Caco-2 (cell line): ENCODE results near the gene RAD51D. TPM values are rescaled to one million over a fixed set of nuclear protein-coding genes. Genes with fewer than 3 reads are reported as not detected.
A peak's percentile ranks its signal among the peaks of the same experiment; 100 is the strongest.

Experiments used
- BruUV-seq: library from RNA; stranded (reverse); fragments of 400-500 nt; replicated peaks from 2 replicates; lab custom pipeline; 2021; lab: Mats Ljungman, UMichigan
- CTCF ChIA-PET: fragments of 300-600 bp; sonication (Branson Sonifier 250); formaldehyde crosslinking; loops from one replicate; lab custom pipeline; 2022; ENCODE audit warnings: antibody characterized with exemption; lab: Charles Lee
- POLR2A ChIA-PET: fragments of 300-600 bp; sonication (Branson Sonifier 250); formaldehyde crosslinking; loops from one replicate; lab custom pipeline; 2022; ENCODE audit warnings: antibody characterized with exemption; lab: Charles Lee
- DNase-seq, 2 experiments: peaks; one replicate each; pipeline versions ENCODE4 v3.0.0 to v3.0.0-alpha.2; 2020 to 2022
- H3K27me3 ChIP-seq: replicated peaks from 2 replicates; pipeline ENCODE4 v1.6.0; 2011; ENCODE audit warnings: low read length; ENCODE audit not compliant: control insufficient read depth, insufficient read depth
- H3K36me3 ChIP-seq: 2 replicates; pipeline ENCODE4 v1.5.1; 2011; ENCODE audit warnings: low read length; ENCODE audit not compliant: control insufficient read depth, insufficient read depth
- H3K4me1 ChIP-seq: fragments of 250-450 bp; sonication (Bioruptor Pico); 2 replicates; pipeline ENCODE4 v1.5.1; 2020; ENCODE audit warnings: mild to moderate bottlenecking
- H3K4me3 ChIP-seq: 2 replicates; pipeline ENCODE4 v1.5.1; 2011; ENCODE audit warnings: low read depth, mild to moderate bottlenecking, control low read depth, low read length
- H3K9me3 ChIP-seq: fragments of 250-450 bp; sonication (Bioruptor Pico); 2 replicates; pipeline ENCODE4 v1.5.1; 2020; ENCODE audit warnings: mild to moderate bottlenecking, moderate library complexity
- H3K27ac Mint-ChIP-seq: one replicate; pipeline ENCODE4 v1.8.0; 2022; ENCODE audit warnings: mixed read lengths; ENCODE audit not compliant: unreplicated experiment
- H3K27me3 Mint-ChIP-seq: one replicate; pipeline ENCODE4 v1.8.0; 2022; ENCODE audit warnings: mixed read lengths; ENCODE audit not compliant: insufficient read depth, unreplicated experiment
- H3K36me3 Mint-ChIP-seq: one replicate; pipeline ENCODE4 v1.8.0; 2022; ENCODE audit warnings: mild to moderate bottlenecking, mixed read lengths; ENCODE audit not compliant: insufficient read depth, unreplicated experiment
- H3K4me1 Mint-ChIP-seq: one replicate; pipeline ENCODE4 v1.8.0; 2022; ENCODE audit warnings: low read depth, mixed read lengths; ENCODE audit not compliant: unreplicated experiment
- H3K4me3 Mint-ChIP-seq: one replicate; pipeline ENCODE4 v1.8.0; 2022; ENCODE audit warnings: mild to moderate bottlenecking, moderate library complexity, mixed read lengths; ENCODE audit not compliant: unreplicated experiment
- H3K9me3 Mint-ChIP-seq: one replicate; pipeline ENCODE4 v1.8.0; 2022; ENCODE audit warnings: mixed read lengths; ENCODE audit not compliant: unreplicated experiment
- CTCF ChIP-seq, 2 experiments: fragments of 200-600 bp in 1 of 2; IDR thresholded peaks; 1 replicate in 1 of 2; 2 replicates in 1 of 2; pipeline versions ENCODE4 v1.5.1 to v1.8.0; 2011 to 2022; ENCODE audit warnings: antibody characterized with exemption in 1 of 2, control low read depth in 1 of 2, inconsistent platforms in 1 of 2, low read depth in 1 of 2, low read length in 1 of 2, mild to moderate bottlenecking in 1 of 2, moderate library complexity in 1 of 2; ENCODE audit not compliant: insufficient read depth in 1 of 2, severe bottlenecking in 1 of 2, unreplicated experiment in 1 of 2
- intact Hi-C: fragments of 100-400 bp; cut with micrococcal nuclease; formaldehyde crosslinking; loops from one replicate; pipeline ENCODE4 v1.10.0; 2022; ENCODE audit not compliant: unreplicated experiment
- total RNA-seq: library from RNA; stranded (reverse); gene quantifications from 2 replicates; pipeline ENCODE4 v1.2.3, GENCODE V29; 2022

RAD51D gene
- total RNA-seq, 1 experiment from 2014 or later: 31.8 TPM

- POLR2A ChIA-PET: no interaction called here
- Histone ChIP-seq H3K4me3 (no peak overlapping the region), H3K9me3 (no peaks in the 10 kb centered on the region), H3K36me3 (no peaks in the 10 kb centered on the region), H3K27me3 (no peaks in the 10 kb centered on the region), H3K4me1 (no peaks in the 10 kb centered on the region)
- Mint-ChIP-seq H3K4me3 (no peak overlapping the region), H3K27me3 (no peaks in the 10 kb centered on the region), H3K36me3 (peaks cover 24% of the 10 kb centered on the region), H3K9me3 (no peaks in the 10 kb centered on the region), H3K4me1 (no peaks in the 10 kb centered on the region), H3K27ac (no peak overlapping the region)
- TF ChIP-seq CTCF (IDR thresholded peaks at IDR 0.05; ENCODE audit: insufficient read depth in 1 of 2, low read depth in 1 of 2, low read length in 1 of 2, severe bottlenecking in 1 of 2, unreplicated experiment in 1 of 2): no peak
- CTCF ChIA-PET: no interaction called here
- intact Hi-C loops: no loop called here
- DNase-seq: peak in 1 of 2 experiments; percentile 13
- BruUV-seq: no TSS peak
Observed at GRCh38 chr17:35101036-35101435, 18.6 kb downstream of the RAD51D start.

GRCh38 chr17:35099908-35100307 lies 19.8 kb downstream of the RAD51D start:
- H3K27me3 Mint-ChIP-seq: no peaks in the 10 kb centered on the region
- Histone ChIP-seq H3K36me3 (no peaks in the 10 kb centered on the region), H3K4me1 (no peaks in the 10 kb centered on the region), H3K27me3 (no peaks in the 10 kb centered on the region), H3K9me3 (no peaks in the 10 kb centered on the region), H3K4me3 (no peak overlapping the region)
- no peak overlapping the region for H3K4me3 Mint-ChIP-seq
- H3K27ac Mint-ChIP-seq: no peak overlapping the region
- TF ChIP-seq CTCF (IDR thresholded peaks at IDR 0.05; ENCODE audit: insufficient read depth in 1 of 2, low read depth in 1 of 2, low read length in 1 of 2, severe bottlenecking in 1 of 2, unreplicated experiment in 1 of 2): no peak
- BruUV-seq: no TSS peak
- no peaks in the 10 kb centered on the region for H3K9me3 Mint-ChIP-seq
- intact Hi-C loops: no loop called here
- no peak for DNase-seq
- ChIA-PET POLR2A (no interaction called here), CTCF (no interaction called here)
- H3K4me1 Mint-ChIP-seq: no peaks in the 10 kb centered on the region
- peaks cover 27% of the 10 kb centered on the region for H3K36me3 Mint-ChIP-seq

- Histone ChIP-seq H3K4me3 (no peak overlapping the region), H3K4me1 (no peaks in the 10 kb centered on the region), H3K27me3 (no peaks in the 10 kb centered on the region), H3K9me3 (no peaks in the 10 kb centered on the region), H3K36me3 (no peaks in the 10 kb centered on the region)
- no peaks in the 10 kb centered on the region for H3K4me1 Mint-ChIP-seq
- BruUV-seq: no TSS peak
- DNase-seq: no peak
- peaks cover 14% of the 10 kb centered on the region for H3K36me3 Mint-ChIP-seq
- ChIA-PET POLR2A (no interaction called here), CTCF (no interaction called here)
- no peak overlapping the region for H3K27ac Mint-ChIP-seq
- no peaks in the 10 kb centered on the region for H3K27me3 Mint-ChIP-seq
- H3K4me3 Mint-ChIP-seq: no peak overlapping the region
- TF ChIP-seq CTCF (IDR thresholded peaks at IDR 0.05; ENCODE audit: insufficient read depth in 1 of 2, low read depth in 1 of 2, low read length in 1 of 2, severe bottlenecking in 1 of 2, unreplicated experiment in 1 of 2): no peak
- H3K9me3 Mint-ChIP-seq: no peaks in the 10 kb centered on the region
- intact Hi-C loops: no loop called here
Observed at GRCh38 chr17:35097776-35098175, 21.9 kb downstream of the RAD51D start.
